A673 (cell line): ENCODE measurements around the gene LIX1.

Source experiments
- CTCF ChIP-seq: fragments of 300-800, 200-600 bp; sonication (generic); conservative IDR thresholded peaks from 2 replicates; pipeline ENCODE4 v1.5.1; 2017; ENCODE audit warnings: low read depth, mild to moderate bottlenecking, antibody characterized with exemption, low read length, moderate library complexity, mixed read lengths
- EZH2 ChIP-seq: fragments of 200-600 bp; sonication (generic); IDR thresholded peaks from 2 replicates; pipeline ENCODE4 v1.6.1; 2017; ENCODE audit warnings: borderline replicate concordance, low read depth, mild to moderate bottlenecking, mixed read lengths, antibody characterized with exemption, low read length; ENCODE audit not compliant: poor library complexity, severe bottlenecking

- TF ChIP-seq CTCF: no peak
- no peak for TF ChIP-seq EZH2
Observed at GRCh38 chr5:97119007-97119390, 23.4 kb downstream of the LIX1 start.
